ENCODE data around the gene LEKR1.
"Not testable (repeated sequence)": the region's sequence is repeated elsewhere in the genome, so short reads cannot be mapped to it uniquely, and the experiment has no call there.

Gene LEKR1

GRCh38 chr3:156952011-156952410 lies 125.9 kb downstream of the LEKR1 start:
- Histone ChIP-seq H3K4me1 (ENCODE audit: low read length) (no peaks in the 10 kb centered on the region), H3K4me3 (ENCODE audit: low read length) (no peak overlapping the region), H3K27me3 (ENCODE audit: low read depth, low read length) (no peaks in the 10 kb centered on the region), H3K9ac (ENCODE audit: low read length) (no peak overlapping the region), H3K27ac (ENCODE audit: low read length) (no peak overlapping the region), H3K36me3 (replicated peaks; ENCODE audit: low read depth, low read length) (no peaks in the 10 kb centered on the region), H3K79me2 (ENCODE audit: low read length) (no peaks in the 10 kb centered on the region), H3K9me3 (ENCODE audit: insufficient read depth, low read length) (no peaks in the 10 kb centered on the region), H2AFZ (ENCODE audit: low read depth, low read length) (no peak overlapping the region), H4K20me1 (ENCODE audit: insufficient read depth, low read length) (no peaks in the 10 kb centered on the region), H3K4me2 (ENCODE audit: low read length) (no peak overlapping the region)
- TF ChIP-seq CTCF (IDR thresholded peaks at IDR 0.05; ENCODE audit: low read depth, low read length) (no peak), EZH2phosphoT487 (IDR thresholded peaks at IDR 0.05; ENCODE audit: low read depth) (no peak)

- no peaks in the 10 kb centered on the region for H3K36me3 ChIP-seq (replicated peaks; ENCODE audit: low read depth, low read length)
- H3K4me1 ChIP-seq (ENCODE audit: low read length): no peaks in the 10 kb centered on the region
- TF ChIP-seq EZH2phosphoT487 (IDR thresholded peaks at IDR 0.05; ENCODE audit: low read depth) (no peak), CTCF (IDR thresholded peaks at IDR 0.05; ENCODE audit: low read depth, low read length) (no peak)
- no peaks in the 10 kb centered on the region for H3K27me3 ChIP-seq (ENCODE audit: low read depth, low read length)
- no peaks in the 10 kb centered on the region for H3K79me2 ChIP-seq (ENCODE audit: low read length)
- H3K4me3 ChIP-seq (ENCODE audit: low read length): no peak overlapping the region
- H4K20me1 ChIP-seq (ENCODE audit: insufficient read depth, low read length): no peaks in the 10 kb centered on the region
- H3K9me3 ChIP-seq (ENCODE audit: insufficient read depth, low read length): no peaks in the 10 kb centered on the region
- H3K27ac ChIP-seq (ENCODE audit: low read length): no peak overlapping the region
- H3K4me2 ChIP-seq (ENCODE audit: low read length): no peak overlapping the region
- H2AFZ ChIP-seq (ENCODE audit: low read depth, low read length): no peak overlapping the region
- no peak overlapping the region for H3K9ac ChIP-seq (ENCODE audit: low read length)
These were observed 131.6 kb downstream of the LEKR1 start for GRCh38 chr3:156957715-156958114.

GRCh38 chr3:156963096-156963495 lies 136.9 kb downstream of the LEKR1 start:
- no peak overlapping the region for H2AFZ ChIP-seq (ENCODE audit: low read depth, low read length)
- H3K4me2 ChIP-seq (ENCODE audit: low read length): no peak overlapping the region
- H3K9me3 ChIP-seq (ENCODE audit: insufficient read depth, low read length): no peaks in the 10 kb centered on the region
- H3K9ac ChIP-seq (ENCODE audit: low read length): no peak overlapping the region
- no peaks in the 10 kb centered on the region for H4K20me1 ChIP-seq (ENCODE audit: insufficient read depth, low read length)
- no peak overlapping the region for H3K4me3 ChIP-seq (ENCODE audit: low read length)
- no peaks in the 10 kb centered on the region for H3K36me3 ChIP-seq (replicated peaks; ENCODE audit: low read depth, low read length)
- no peaks in the 10 kb centered on the region for H3K27me3 ChIP-seq (ENCODE audit: low read depth, low read length)
- H3K4me1 ChIP-seq (ENCODE audit: low read length): no peaks in the 10 kb centered on the region
- TF ChIP-seq CTCF (IDR thresholded peaks at IDR 0.05; ENCODE audit: low read depth, low read length) (no peak), EZH2phosphoT487 (IDR thresholded peaks at IDR 0.05; ENCODE audit: low read depth) (no peak)
- H3K27ac ChIP-seq (ENCODE audit: low read length): no peak overlapping the region
- no peaks in the 10 kb centered on the region for H3K79me2 ChIP-seq (ENCODE audit: low read length)

- Histone ChIP-seq H3K9ac (ENCODE audit: low read length) (no peak overlapping the region), H3K27me3 (ENCODE audit: low read depth, low read length) (no peaks in the 10 kb centered on the region), H3K4me2 (ENCODE audit: low read length) (no peak overlapping the region), H3K4me1 (ENCODE audit: low read length) (no peaks in the 10 kb centered on the region), H3K36me3 (replicated peaks; ENCODE audit: low read depth, low read length) (no peaks in the 10 kb centered on the region), H3K9me3 (ENCODE audit: insufficient read depth, low read length) (no peaks in the 10 kb centered on the region), H3K27ac (ENCODE audit: low read length) (no peak overlapping the region), H3K79me2 (ENCODE audit: low read length) (no peaks in the 10 kb centered on the region), H2AFZ (ENCODE audit: low read depth, low read length) (no peak overlapping the region), H4K20me1 (ENCODE audit: insufficient read depth, low read length) (no peaks in the 10 kb centered on the region), H3K4me3 (ENCODE audit: low read length) (no peak overlapping the region)
- no peak for TF ChIP-seq CTCF (IDR thresholded peaks at IDR 0.05; ENCODE audit: low read depth, low read length)
- no peak for TF ChIP-seq EZH2phosphoT487 (IDR thresholded peaks at IDR 0.05; ENCODE audit: low read depth)
These were observed 138.4 kb downstream of the LEKR1 start for GRCh38 chr3:156964577-156964976.

- not testable (repeated sequence) for H3K27me3 ChIP-seq (ENCODE audit: low read depth, low read length); H3K79me2 ChIP-seq (ENCODE audit: low read length); H3K36me3 ChIP-seq (replicated peaks; ENCODE audit: low read depth, low read length); H2AFZ ChIP-seq (ENCODE audit: low read depth, low read length); H3K4me3 ChIP-seq (ENCODE audit: low read length); H3K9ac ChIP-seq (ENCODE audit: low read length); H3K27ac ChIP-seq (ENCODE audit: low read length); H3K4me2 ChIP-seq (ENCODE audit: low read length); H3K4me1 ChIP-seq (ENCODE audit: low read length); H4K20me1 ChIP-seq (ENCODE audit: insufficient read depth, low read length); H3K9me3 ChIP-seq (ENCODE audit: insufficient read depth, low read length)
These were observed 140.2 kb downstream of the LEKR1 start for GRCh38 chr3:156966349-156966748.

Data from OCI-LY3 (cell line).